CD4-positive, alpha-beta T cell treated with Interleukin-4 for 4 hours (primary cell): ENCODE measurements around the gene FAM174B.

Experiments
- DNase-seq: peaks from one replicate; pipeline ENCODE4 v3.0.0-alpha.2; 2020

Gene FAM174B

DNA sequence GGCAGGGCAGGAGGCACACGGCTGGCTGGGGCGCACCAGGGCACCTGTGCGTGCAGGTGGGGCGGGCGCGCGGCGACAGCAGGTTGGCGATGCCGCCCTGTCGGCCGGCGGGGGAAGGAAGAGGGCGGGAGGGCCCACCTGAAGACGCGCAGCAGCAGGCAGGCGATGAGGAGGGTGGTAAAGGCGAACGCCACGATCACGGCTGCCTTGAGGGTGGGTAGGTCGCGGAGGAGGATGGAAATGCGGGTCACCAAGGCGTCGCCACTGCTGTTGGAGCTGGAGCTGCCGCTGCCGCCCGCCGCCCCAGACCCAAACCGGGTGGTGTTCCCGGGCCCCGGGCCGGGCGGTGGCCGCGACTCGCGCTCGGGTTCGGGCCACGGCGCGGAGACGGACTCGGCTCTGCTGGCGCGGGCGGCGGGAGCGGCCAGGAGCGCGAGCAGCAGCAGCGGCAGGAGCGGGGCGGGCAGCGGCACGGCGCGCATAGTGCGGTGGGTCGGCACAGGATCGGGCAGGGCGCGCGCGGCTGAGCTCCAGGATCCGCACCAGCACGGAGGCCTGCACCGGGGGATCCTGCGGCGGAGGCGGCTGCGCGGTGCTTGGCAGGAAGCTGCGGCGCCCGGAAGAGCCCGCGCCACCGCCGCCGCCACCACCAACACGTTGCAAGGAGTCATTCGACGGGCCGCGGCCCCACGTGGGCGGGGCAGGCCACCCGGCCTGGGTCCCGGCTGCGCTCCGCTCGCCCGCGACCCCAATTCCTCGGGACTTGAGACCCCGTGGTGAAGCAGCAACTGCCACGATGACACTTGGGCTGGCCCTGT lies at the start of gene FAM174B:
FAM174B (minus strand) TSS at position 598 of the 818 bp plus-strand sequence.
- DNase-seq, result no peak

DNA sequence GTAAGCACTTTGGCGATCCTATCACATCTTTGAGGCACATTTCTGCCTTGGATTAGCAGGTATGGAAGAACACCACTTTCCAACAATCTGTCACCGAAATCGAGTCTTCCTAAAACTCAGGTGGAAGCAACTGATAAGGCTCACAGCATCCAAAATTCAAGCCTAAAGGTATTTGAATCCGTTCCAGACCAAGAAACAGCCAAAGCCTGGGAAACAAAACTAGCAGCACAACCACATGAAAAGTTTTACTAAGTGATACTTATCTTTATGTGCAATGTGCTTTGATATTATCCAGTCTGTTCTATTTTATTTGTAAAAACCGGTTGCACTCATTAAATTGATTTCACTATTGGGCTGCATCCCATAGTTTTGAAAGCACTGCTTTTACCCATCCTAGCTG lies 40.5 kb upstream of the FAM174B start:
- no peak for DNase-seq

- no peak for DNase-seq
Observed at GRCh38 chr15:92693691-92694331, 38.2 kb upstream of the FAM174B start.

- DNase-seq, result no peak
Observed at GRCh38 chr15:92690395-92690794, 34.8 kb upstream of the FAM174B start.

DNA sequence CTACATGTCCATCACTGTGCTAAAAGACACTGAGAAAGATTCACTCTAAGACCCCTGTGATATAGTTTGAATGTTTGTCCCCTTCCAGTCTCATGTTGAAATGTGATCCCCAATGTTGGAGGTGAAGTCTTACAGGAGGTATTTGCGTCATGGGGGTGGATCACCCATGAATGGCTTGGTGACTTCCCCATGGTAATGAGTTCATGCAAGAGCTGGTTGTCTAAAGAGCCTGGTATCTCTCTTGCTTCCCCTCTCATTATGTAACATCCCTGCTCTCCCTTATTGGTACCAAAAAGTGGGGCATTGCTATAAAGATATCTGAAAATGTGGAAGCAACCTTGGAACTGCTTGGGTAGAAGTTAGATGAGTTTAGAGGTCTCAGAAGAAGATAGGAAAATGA lies 32.2 kb upstream of the FAM174B start:
- DNase-seq, result no peak

DNA sequence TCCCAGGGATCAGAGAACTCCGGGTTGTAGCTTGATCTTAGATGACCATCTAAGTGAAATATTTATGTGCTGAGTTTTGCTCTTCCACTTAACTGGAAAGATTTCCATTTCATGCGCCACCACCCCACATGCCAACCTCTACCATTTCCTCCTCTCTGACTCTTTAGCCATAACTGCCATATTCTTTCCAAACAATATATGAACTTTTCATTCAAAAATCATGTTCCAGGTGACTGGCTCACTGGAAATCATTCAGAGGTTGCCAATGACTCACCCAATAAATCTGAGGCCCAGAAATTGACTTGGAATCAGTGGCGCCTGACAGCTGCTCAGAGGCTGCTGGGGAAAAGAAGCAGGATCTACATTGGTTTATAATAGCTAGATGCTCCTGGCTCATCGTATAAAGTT lies 31.6 kb upstream of the FAM174B start:
- DNase-seq, result no peak

DNA sequence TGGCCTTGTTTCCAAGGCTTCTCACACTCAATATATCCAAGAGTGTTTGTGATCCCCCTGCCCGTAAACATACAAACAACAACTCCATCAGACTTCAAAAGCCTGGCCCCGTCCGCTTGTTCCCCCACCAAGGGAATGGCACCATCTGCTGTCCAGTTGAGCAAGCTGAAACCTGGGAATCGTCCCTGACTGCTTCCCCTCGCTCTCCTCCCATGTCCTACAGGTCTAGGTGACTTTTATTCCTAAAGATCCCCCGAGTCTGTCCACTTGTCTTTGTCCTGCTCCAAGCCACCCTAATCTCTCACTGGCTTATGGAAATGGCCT lies 27.9 kb upstream of the FAM174B start:
- DNase-seq, result no peak

DNA sequence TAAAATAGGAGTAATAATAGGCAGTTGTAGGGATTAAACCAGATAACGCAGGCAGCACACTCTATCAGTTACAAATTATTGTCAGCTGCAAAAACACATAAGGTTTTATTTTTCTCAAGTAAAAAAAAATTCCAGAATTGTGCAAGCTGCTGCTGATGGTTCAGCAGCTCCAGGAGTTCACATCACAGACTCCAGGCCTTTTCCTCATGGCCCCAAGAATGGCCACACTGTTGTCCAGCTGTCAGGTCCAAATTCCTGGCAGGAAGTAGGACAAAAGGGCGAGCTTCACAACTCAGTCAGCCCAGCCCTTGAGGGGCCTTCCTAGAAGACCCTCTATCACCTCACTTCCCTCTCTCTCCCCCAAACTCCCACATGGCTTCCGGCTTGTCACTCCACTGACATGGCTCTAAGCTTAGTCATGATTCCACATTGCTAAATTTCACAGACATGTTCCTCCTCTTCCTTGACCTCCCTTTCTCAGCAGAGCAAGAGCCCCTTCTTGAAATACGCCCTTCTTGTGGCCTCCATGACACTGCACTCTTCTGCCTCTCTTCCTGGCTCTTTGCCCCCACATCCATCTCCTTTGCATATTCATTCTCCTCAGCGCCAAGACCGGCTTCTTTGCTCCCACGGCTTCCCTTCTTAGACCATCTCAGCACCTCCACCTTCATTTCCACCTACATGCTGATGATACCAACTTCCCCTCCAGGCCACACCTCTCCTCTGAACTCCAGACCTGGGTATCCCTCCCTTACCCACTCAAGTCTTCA lies 27.4 kb upstream of the FAM174B start:
- DNase-seq, result no peak

GRCh38 chr15:92681141-92681631 lies 25.6 kb upstream of the FAM174B start:
- DNase-seq, result no peak

DNA sequence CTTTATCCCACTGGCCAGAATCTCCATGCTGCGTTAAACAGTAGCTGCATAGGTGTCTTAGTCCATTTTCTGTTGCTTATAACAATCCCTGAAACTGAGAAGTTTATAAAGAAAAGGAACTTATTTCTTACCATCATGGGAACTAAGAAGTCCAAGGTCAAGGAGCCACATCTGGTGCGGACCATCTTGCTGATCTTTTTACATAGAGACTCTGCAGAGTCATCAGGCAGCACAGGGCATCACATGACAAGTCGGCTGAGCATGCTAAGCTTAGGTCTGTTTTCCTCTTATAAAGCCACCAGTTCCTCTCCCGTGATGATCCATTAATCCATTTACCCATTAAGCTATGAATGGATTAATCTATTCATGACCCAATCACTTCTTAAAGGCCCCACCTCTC lies 22.4 kb upstream of the FAM174B start:
- no peak for DNase-seq

DNA sequence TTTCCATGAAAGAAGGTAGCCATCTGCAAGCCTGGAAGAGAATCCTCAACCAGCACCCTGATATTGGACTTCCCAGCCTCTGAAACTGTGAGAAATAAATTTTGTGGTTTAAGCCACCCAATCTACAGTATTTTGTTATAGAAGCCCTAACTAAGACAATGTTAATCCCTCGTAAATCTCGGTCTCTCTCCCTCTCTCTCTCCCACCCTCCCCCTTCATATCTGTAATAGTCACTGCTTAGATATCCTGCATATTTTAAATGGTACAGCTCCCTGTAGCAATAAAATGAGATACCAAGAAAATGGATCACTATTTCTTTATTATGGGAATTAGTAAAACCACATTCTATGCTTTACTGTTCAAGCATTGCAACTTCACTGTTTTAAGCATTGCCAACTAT lies 21.0 kb upstream of the FAM174B start:
- no peak for DNase-seq

GRCh38 chr15:92675485-92675884 lies 19.9 kb upstream of the FAM174B start:
- no peak for DNase-seq

DNA sequence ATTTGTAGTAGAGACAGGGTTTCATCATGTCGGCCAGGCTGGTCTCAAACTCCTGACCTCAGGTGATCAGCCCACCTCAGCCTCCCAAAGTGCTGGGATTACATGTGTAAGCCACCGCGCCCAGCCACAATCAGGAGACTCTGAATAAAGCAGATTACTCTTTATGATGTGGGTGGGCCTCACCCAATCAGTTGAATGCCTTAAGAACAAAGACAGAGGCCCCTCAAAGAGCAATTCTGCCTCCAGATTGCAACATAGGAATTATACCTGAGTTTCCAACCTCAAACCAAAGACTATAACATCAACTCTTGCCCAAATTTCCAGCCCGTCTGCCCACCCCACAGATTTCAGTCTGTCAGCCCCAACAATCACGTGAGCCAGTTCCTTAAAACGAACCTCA lies 18.8 kb upstream of the FAM174B start:
- no peak for DNase-seq

- DNase-seq, result no peak
Observed at GRCh38 chr15:92672102-92672501, 16.5 kb upstream of the FAM174B start.

DNA sequence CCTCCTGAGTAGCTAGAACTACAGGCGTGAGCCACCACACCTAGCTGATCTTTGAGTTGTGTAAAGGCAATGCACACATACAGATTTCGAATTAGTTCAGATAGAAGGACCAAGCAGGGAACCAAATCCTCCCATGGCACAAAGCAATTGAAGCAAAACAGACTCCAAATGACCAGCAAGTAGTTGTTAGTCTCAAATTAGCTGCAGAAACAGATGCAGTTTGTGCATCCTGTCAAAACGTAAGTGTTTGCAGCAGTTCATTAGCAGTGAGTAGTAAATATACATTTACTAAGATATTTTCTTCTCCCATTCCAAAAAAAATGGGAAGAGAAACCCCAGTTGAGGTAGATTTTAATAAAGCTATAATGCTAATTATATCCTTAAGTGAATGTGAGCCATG lies 15.8 kb upstream of the FAM174B start:
- no peak for DNase-seq

- no peak for DNase-seq
Observed at GRCh38 chr15:92670621-92671020, 15.0 kb upstream of the FAM174B start.

- no peak for DNase-seq
Observed at GRCh38 chr15:92669432-92669831, 13.9 kb upstream of the FAM174B start.

GRCh38 chr15:92668620-92669019 lies 13.0 kb upstream of the FAM174B start:
- no peak for DNase-seq

DNA sequence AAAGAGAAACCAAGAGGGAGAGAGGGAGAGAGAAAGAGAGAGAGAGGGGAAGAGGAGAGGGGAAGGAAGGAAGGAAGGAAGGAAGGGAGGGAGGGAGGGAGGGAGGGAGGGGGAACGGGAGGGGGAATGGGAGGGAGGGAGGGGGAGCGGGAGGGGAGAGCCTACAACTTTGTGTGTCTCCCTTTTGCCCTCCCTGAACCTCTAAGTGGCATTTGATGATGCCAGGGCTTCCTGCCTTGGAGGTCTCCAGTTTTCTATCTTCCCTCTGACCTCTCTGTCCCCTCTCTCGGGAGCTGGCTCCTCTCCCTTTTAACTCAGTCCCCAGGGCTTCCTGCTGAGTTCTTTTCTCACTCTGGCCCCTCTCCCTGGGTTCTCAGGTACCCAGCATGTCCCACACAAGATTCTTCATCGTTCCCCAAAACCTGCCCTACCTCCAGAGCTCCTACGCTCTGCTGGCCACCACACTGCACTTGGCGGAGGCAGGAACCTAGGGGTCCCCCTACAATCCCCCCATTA lies 12.5 kb upstream of the FAM174B start:
- no peak for DNase-seq

DNA sequence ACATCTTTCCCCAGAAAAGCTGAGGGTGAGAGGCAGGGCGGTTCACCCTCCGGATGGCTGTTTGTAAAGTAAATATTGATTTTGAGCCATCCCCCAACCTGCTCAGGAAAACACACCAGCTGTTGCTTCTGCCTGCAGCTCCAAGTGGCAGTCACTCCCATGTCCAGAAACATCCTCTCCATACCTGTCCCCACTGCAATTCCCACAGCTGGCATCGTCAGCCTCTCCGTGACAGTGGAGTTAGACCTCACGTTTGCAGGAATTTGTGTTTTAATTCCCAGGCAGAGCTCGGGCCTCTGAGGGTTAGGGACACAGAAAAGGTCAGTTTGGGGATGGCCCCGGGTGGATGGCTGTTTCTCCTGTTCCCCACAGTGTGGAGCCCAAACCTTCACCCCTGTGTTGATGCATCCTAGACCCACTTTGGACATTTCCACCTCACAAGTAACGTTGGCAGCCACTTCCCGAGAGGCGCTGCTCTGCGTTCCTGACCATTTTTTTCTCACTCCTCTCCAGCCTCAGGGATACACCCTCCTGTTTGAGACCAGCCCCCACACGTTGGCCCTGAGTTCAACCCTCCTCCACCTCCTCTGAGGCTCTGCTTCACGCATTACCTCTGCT lies 11.8 kb upstream of the FAM174B start:
- DNase-seq, result no peak

GRCh38 chr15:92666780-92667179 lies 11.2 kb upstream of the FAM174B start:
- no peak for DNase-seq

- no peak for DNase-seq
Observed at GRCh38 chr15:92665100-92665555, 9.6 kb upstream of the FAM174B start.
